ENCODE data around the gene KCNMA1.

KCNMA1 gene

GRCh38 chr10:77285529-77286182 is 352.0 kb downstream of the KCNMA1 start:
- no peak for TF ChIP-seq CTCF (IDR thresholded peaks at IDR 0.05)
- TF ChIP-seq ZFX (IDR thresholded peaks at IDR 0.05; ENCODE audit: borderline replicate concordance): no peak

GRCh38 chr10:77284797-77285196 is 352.8 kb downstream of the KCNMA1 start:
- TF ChIP-seq ZFX (IDR thresholded peaks at IDR 0.05; ENCODE audit: borderline replicate concordance): no peak
- no peak for TF ChIP-seq CTCF (IDR thresholded peaks at IDR 0.05)
- H3K27ac ChIP-seq: no peak overlapping the region

More at GRCh38 chr10:77285529-77286182, 352.0 kb downstream of the KCNMA1 start:
- peak overlapping the region; percentile 80 for H3K27ac ChIP-seq

GRCh38 chr10:77283326-77283725 is 354.3 kb downstream of the KCNMA1 start:
- no peak overlapping the region for H3K27ac ChIP-seq
- TF ChIP-seq ZFX (IDR thresholded peaks at IDR 0.05; ENCODE audit: borderline replicate concordance): no peak
- no peak for TF ChIP-seq CTCF (IDR thresholded peaks at IDR 0.05)

- TF ChIP-seq ZFX (IDR thresholded peaks at IDR 0.05; ENCODE audit: borderline replicate concordance) (no peak), CTCF (IDR thresholded peaks at IDR 0.05) (no peak)
- H3K27ac ChIP-seq: no peak overlapping the region
Measured at GRCh38 chr10:77282163-77282562, 355.4 kb downstream of the KCNMA1 start.

GRCh38 chr10:77281719-77282118 is 355.9 kb downstream of the KCNMA1 start:
- no peak overlapping the region for H3K27ac ChIP-seq
- TF ChIP-seq CTCF (IDR thresholded peaks at IDR 0.05) (no peak), ZFX (IDR thresholded peaks at IDR 0.05; ENCODE audit: borderline replicate concordance) (no peak)

GRCh38 chr10:77279207-77279606 is 358.4 kb downstream of the KCNMA1 start:
- no peak overlapping the region for H3K27ac ChIP-seq
- no peak for TF ChIP-seq CTCF (IDR thresholded peaks at IDR 0.05)
- no peak for TF ChIP-seq ZFX (IDR thresholded peaks at IDR 0.05; ENCODE audit: borderline replicate concordance)

- TF ChIP-seq CTCF (IDR thresholded peaks at IDR 0.05) (no peak), ZFX (IDR thresholded peaks at IDR 0.05; ENCODE audit: borderline replicate concordance) (no peak)
- peak overlapping the region; percentile 20; the same call in 1 of the 2 replicates for H3K27ac ChIP-seq
Measured at GRCh38 chr10:77274046-77274795, 363.4 kb downstream of the KCNMA1 start.

Data from 22Rv1 (cell line).